ENCODE results near the gene TUG1. TPM values are rescaled to one million over a fixed set of nuclear protein-coding genes. Genes with fewer than 3 reads are reported as not detected.

TUG1 gene
- total and polyA plus RNA-seq, 9 of the 15 experiments (the other 6 are each of a cell fraction or from before 2014, with no cell fraction given): 24.7 to 132 (median 58.9) TPM

DNA sequence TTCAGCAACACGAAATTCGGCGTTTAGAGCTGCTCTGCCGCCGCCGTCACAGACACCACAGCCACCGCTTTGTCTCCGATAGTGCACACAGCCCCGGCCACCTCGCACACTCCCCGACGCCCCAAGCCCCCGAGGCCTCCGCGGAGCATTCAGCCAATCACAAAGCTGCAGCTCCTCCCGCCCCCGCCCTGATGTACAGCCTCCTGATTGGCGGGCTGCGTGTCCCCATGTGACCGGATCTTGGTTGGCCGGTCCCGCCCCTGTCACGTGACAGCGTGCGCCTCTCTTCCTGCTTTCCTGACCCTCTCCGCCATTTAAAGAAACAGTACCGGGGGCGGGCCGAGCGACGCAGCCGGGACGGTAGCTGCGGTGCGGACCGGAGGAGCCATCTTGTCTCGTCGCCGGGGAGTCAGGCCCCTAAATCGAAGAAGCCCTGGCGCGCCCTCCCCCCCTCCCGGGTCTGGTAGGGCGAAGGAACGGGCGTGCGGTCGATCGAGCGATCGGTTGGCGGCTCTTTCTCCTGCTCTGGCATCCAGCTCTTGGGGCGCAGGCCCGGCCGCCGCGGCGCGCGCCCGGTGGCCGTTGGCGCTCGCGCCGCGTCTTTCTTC is at the start of gene TUG1 (continued):
- TF ChIP-seq, protein P1, sequence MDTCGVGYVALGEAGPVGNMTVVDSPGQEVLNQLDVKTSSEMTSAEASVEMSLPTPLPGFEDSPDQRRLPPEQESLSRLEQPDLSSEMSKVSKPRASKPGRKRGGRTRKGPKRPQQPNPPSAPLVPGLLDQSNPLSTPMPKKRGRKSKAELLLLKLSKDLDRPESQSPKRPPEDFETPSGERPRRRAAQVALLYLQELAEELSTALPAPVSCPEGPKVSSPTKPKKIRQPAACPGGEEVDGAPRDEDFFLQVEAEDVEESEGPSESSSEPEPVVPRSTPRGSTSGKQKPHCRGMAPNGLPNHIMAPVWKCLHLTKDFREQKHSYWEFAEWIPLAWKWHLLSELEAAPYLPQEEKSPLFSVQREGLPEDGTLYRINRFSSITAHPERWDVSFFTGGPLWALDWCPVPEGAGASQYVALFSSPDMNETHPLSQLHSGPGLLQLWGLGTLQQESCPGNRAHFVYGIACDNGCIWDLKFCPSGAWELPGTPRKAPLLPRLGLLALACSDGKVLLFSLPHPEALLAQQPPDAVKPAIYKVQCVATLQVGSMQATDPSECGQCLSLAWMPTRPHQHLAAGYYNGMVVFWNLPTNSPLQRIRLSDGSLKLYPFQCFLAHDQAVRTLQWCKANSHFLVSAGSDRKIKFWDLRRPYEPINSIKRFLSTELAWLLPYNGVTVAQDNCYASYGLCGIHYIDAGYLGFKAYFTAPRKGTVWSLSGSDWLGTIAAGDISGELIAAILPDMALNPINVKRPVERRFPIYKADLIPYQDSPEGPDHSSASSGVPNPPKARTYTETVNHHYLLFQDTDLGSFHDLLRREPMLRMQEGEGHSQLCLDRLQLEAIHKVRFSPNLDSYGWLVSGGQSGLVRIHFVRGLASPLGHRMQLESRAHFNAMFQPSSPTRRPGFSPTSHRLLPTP (IDR thresholded peaks at IDR 0.05; ENCODE audit: borderline replicate concordance, extremely low read depth, insufficient read length): no peak
- no peak for TF ChIP-seq HSF4 (CRISPR knock-in tag; IDR thresholded peaks at IDR 0.05; ENCODE audit: borderline replicate concordance)
- TF ChIP-seq RBFOX2 (IDR thresholded peaks at IDR 0.05; ENCODE audit: low read depth, low read length): peak; percentile 90
- no peak for TF ChIP-seq HDAC1 (IDR thresholded peaks at IDR 0.05)
- TF ChIP-seq SAP30 (IDR thresholded peaks at IDR 0.05; ENCODE audit: borderline replicate concordance, insufficient read depth, low read depth, low read length, poor library complexity, severe bottlenecking): no peak
- TF ChIP-seq, protein P2, sequence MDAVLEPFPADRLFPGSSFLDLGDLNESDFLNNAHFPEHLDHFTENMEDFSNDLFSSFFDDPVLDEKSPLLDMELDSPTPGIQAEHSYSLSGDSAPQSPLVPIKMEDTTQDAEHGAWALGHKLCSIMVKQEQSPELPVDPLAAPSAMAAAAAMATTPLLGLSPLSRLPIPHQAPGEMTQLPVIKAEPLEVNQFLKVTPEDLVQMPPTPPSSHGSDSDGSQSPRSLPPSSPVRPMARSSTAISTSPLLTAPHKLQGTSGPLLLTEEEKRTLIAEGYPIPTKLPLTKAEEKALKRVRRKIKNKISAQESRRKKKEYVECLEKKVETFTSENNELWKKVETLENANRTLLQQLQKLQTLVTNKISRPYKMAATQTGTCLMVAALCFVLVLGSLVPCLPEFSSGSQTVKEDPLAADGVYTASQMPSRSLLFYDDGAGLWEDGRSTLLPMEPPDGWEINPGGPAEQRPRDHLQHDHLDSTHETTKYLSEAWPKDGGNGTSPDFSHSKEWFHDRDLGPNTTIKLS (IDR thresholded peaks at IDR 0.05; ENCODE audit: borderline replicate concordance, low read depth): 0 out of 2 replicates have a peak, but pooled peaks have one; percentile 64
- TF ChIP-seq, protein P3, sequence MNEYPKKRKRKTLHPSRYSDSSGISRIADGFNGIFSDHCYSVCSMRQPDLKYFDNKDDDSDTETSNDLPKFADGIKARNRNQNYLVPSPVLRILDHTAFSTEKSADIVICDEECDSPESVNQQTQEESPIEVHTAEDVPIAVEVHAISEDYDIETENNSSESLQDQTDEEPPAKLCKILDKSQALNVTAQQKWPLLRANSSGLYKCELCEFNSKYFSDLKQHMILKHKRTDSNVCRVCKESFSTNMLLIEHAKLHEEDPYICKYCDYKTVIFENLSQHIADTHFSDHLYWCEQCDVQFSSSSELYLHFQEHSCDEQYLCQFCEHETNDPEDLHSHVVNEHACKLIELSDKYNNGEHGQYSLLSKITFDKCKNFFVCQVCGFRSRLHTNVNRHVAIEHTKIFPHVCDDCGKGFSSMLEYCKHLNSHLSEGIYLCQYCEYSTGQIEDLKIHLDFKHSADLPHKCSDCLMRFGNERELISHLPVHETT (CRISPR knock-in tag; conservative IDR thresholded peaks at IDR 0.05 in 1 of 2, IDR thresholded peaks at IDR 0.05 in 1 of 2): peak in 1 of 2 experiments; percentile 84; a peak in 2 of 4 replicates
- TF ChIP-seq, protein P4, sequence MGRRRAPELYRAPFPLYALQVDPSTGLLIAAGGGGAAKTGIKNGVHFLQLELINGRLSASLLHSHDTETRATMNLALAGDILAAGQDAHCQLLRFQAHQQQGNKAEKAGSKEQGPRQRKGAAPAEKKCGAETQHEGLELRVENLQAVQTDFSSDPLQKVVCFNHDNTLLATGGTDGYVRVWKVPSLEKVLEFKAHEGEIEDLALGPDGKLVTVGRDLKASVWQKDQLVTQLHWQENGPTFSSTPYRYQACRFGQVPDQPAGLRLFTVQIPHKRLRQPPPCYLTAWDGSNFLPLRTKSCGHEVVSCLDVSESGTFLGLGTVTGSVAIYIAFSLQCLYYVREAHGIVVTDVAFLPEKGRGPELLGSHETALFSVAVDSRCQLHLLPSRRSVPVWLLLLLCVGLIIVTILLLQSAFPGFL (CRISPR knock-in tag; IDR thresholded peaks at IDR 0.05): no peak
- TF ChIP-seq MEIS2 (IDR thresholded peaks at IDR 0.05; ENCODE audit: partially characterized antibody): no peak
- peak; percentile 94 for TF ChIP-seq SP1 (CRISPR knock-in tag; IDR thresholded peaks at IDR 0.05)
- TF ChIP-seq GTF2E2 (tag; IDR thresholded peaks at IDR 0.05): peak; percentile 52; the same call in 1 of the 2 replicates
- TF ChIP-seq SRSF9 (IDR thresholded peaks at IDR 0.05; ENCODE audit: borderline replicate concordance, low read depth, low read length): no peak
- no peak for TF ChIP-seq BACH1 (tag; IDR thresholded peaks at IDR 0.05)
- no peak for TF ChIP-seq RFX7 (CRISPR knock-in tag; IDR thresholded peaks at IDR 0.05)
- TF ChIP-seq MAZ (CRISPR knock-in tag; conservative IDR thresholded peaks at IDR 0.05 in 1 of 2, IDR thresholded peaks at IDR 0.05 in 1 of 2): peak; percentile 39 to 73; a peak in 3 of 4 replicates
- TF ChIP-seq, protein P5, sequence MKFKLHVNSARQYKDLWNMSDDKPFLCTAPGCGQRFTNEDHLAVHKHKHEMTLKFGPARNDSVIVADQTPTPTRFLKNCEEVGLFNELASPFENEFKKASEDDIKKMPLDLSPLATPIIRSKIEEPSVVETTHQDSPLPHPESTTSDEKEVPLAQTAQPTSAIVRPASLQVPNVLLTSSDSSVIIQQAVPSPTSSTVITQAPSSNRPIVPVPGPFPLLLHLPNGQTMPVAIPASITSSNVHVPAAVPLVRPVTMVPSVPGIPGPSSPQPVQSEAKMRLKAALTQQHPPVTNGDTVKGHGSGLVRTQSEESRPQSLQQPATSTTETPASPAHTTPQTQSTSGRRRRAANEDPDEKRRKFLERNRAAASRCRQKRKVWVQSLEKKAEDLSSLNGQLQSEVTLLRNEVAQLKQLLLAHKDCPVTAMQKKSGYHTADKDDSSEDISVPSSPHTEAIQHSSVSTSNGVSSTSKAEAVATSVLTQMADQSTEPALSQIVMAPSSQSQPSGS (CRISPR knock-in tag; IDR thresholded peaks at IDR 0.05): no peak
